OCI-LY7 (cell line): Measurements from ENCODE around the gene LZTFL1.

ENCODE experiments used
- CTCF ChIP-seq: fragments of 200-600 bp; sonication (generic); conservative IDR thresholded peaks from 2 replicates; pipeline ENCODE4 v1.5.1; 2014; ENCODE audit warnings: mild to moderate bottlenecking, antibody characterized with exemption, low read length, moderate library complexity, mixed read lengths
- EZH2phosphoT487 ChIP-seq: fragments of 200-600 bp; sonication (generic); IDR thresholded peaks from 2 replicates; pipeline ENCODE4 v1.6.1; 2018; ENCODE audit warnings: low read depth, borderline replicate concordance, mild to moderate bottlenecking, mixed run types, antibody characterized with exemption, low read length, moderate library complexity, mixed read lengths

GRCh38 chr3:45777111-45777745, 64.7 kb downstream of the LZTFL1 start:
- TF ChIP-seq CTCF (no peak), EZH2phosphoT487 (no peak)
